DND-41 (cell line): ENCODE data around the gene SCAMP5.

Experiments
- ATAC-seq: fragments of 200-7000 bp; cut with Tn5 transposase; 3 replicates; pipeline ENCODE4 v1.9.1; 2021; ENCODE audit warnings: low read depth; ENCODE audit not compliant: insufficient read depth
- DNase-seq: peaks from one replicate; pipeline ENCODE4 v3.0.0-alpha.2; 2020
- H2AFZ ChIP-seq: 2 replicates; pipeline ENCODE4 v1.6.0; 2012; ENCODE audit warnings: low read depth, low read length
- H3K27ac ChIP-seq: 2 replicates; pipeline ENCODE4 v1.5.1; 2012; ENCODE audit warnings: low read length, inconsistent platforms
- H3K27me3 ChIP-seq: fragments of 200-600 bp; sonication (generic); 2 replicates; pipeline ENCODE4 v1.6.0; 2012; ENCODE audit warnings: low read length, mild to moderate bottlenecking, inconsistent platforms; ENCODE audit not compliant: insufficient read depth, poor library complexity
- H3K36me3 ChIP-seq: 2 replicates; pipeline ENCODE4 v1.5.1; 2012; ENCODE audit warnings: low read length, inconsistent platforms; ENCODE audit not compliant: insufficient read depth
- H3K4me1 ChIP-seq: 2 replicates; pipeline ENCODE4 v1.5.1; 2012; ENCODE audit warnings: mild to moderate bottlenecking, low read length; ENCODE audit not compliant: insufficient read depth
- H3K4me2 ChIP-seq: 2 replicates; pipeline ENCODE4 v1.6.0; 2012; ENCODE audit warnings: mild to moderate bottlenecking, moderate library complexity, low read length, inconsistent platforms; ENCODE audit not compliant: insufficient read depth
- H3K4me3 ChIP-seq, 2 experiments: fragments of 200-600 bp in 1 of 2; shearing (Covaris generic) in 1 of 2; 2 replicates each; pipeline ENCODE4 v1.5.1; 2012 to 2016; ENCODE audit warnings: inconsistent platforms in 2 of 2, low read length in 2 of 2, mild to moderate bottlenecking in 2 of 2, low read depth in 1 of 2, moderate library complexity in 1 of 2
- H3K79me2 ChIP-seq: 2 replicates; pipeline ENCODE4 v1.6.0; 2012; ENCODE audit warnings: low read length, inconsistent platforms; ENCODE audit not compliant: insufficient read depth
- H3K9ac ChIP-seq: 2 replicates; pipeline ENCODE4 v1.6.0; 2012; ENCODE audit warnings: low read depth, mild to moderate bottlenecking, inconsistent platforms, low read length, moderate library complexity
- H3K9me3 ChIP-seq: 2 replicates; pipeline ENCODE4 v1.5.1; 2012; ENCODE audit warnings: low read length, moderate library complexity, mild to moderate bottlenecking, inconsistent platforms; ENCODE audit not compliant: insufficient read depth, severe bottlenecking
- H4K20me1 ChIP-seq: 2 replicates; pipeline ENCODE4 v1.6.0; 2012; ENCODE audit warnings: low read length; ENCODE audit not compliant: insufficient read depth
- EZH2 ChIP-seq: IDR thresholded peaks from 3 replicates; pipeline ENCODE4 v1.6.1; 2012; ENCODE audit warnings: borderline replicate concordance, low read depth, mild to moderate bottlenecking, moderate library complexity, low read length, inconsistent platforms; ENCODE audit not compliant: severe bottlenecking
- TF ChIP-seq, protein P1 (sequence below): IDR thresholded peaks from 2 replicates; pipeline ENCODE4 v1.5.1; 2012; ENCODE audit warnings: borderline replicate concordance, low read length, moderate library complexity, mild to moderate bottlenecking; ENCODE audit not compliant: poor library complexity, severe bottlenecking; ENCODE audit errors: extremely low read depth

The SCAMP5 gene, protein sequence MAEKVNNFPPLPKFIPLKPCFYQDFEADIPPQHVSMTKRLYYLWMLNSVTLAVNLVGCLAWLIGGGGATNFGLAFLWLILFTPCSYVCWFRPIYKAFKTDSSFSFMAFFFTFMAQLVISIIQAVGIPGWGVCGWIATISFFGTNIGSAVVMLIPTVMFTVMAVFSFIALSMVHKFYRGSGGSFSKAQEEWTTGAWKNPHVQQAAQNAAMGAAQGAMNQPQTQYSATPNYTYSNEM

DNA sequence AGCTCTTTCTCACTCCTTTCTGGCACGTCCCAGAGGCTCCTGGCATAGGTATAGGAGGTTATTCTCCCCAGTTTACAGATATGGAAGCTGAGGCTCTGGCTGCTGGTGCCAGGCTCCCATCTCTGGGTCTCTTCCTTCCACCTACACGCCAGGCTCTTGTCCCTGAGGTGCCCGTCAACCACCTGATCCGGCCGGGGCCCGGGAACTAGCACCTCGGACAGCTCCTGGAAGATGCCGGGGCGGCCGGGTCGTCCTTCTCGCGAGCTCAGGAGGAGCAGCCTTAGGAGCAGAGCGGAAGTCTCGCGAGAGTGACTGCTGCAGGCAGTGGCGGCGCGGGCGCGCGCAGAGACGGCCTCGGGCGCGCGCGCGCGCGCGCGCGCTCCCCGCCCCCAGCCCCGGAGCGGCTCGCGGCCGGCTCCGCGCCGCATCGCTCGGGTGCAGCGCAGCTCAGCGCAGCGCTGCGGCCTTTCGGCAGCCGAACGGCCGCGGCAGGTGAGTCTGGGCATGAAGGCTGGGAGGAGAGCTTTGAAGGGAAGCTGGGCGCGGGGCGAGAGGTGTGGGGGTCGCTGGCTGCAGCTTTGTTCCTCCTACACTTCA lies at the start of gene SCAMP5:
TSS of gene SCAMP5 (plus strand) at position 382 of the 597 bp plus-strand sequence. CDS start 16,277 bp downstream, outside the sequence.
- Histone ChIP-seq H3K4me3 (peak within 1 kb of the TSS; percentile 59 to 80; a peak in 3 of 4 replicates), H3K9ac (peak within 1 kb of the TSS; percentile 65), H3K27ac (peak within 1 kb of the TSS; percentile 62; the same call in 1 of the 2 replicates), H4K20me1 (no peaks in the 10 kb centered on the region), H3K4me1 (peaks cover 15% of the 10 kb centered on the region), H3K27me3 (no peaks in the 10 kb centered on the region), H2AFZ (peak within 1 kb of the TSS; percentile 96), H3K79me2 (no peaks in the 10 kb centered on the region), H3K36me3 (no peaks in the 10 kb centered on the region), H3K4me2 (peak within 1 kb of the TSS; percentile 90), H3K9me3 (no peaks in the 10 kb centered on the region)
- TF ChIP-seq EZH2: no peak
- TF ChIP-seq, protein P1, sequence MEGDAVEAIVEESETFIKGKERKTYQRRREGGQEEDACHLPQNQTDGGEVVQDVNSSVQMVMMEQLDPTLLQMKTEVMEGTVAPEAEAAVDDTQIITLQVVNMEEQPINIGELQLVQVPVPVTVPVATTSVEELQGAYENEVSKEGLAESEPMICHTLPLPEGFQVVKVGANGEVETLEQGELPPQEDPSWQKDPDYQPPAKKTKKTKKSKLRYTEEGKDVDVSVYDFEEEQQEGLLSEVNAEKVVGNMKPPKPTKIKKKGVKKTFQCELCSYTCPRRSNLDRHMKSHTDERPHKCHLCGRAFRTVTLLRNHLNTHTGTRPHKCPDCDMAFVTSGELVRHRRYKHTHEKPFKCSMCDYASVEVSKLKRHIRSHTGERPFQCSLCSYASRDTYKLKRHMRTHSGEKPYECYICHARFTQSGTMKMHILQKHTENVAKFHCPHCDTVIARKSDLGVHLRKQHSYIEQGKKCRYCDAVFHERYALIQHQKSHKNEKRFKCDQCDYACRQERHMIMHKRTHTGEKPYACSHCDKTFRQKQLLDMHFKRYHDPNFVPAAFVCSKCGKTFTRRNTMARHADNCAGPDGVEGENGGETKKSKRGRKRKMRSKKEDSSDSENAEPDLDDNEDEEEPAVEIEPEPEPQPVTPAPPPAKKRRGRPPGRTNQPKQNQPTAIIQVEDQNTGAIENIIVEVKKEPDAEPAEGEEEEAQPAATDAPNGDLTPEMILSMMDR: no peak
- ATAC-seq (peak; percentile 98), DNase-seq (peak; percentile 93)

DNA sequence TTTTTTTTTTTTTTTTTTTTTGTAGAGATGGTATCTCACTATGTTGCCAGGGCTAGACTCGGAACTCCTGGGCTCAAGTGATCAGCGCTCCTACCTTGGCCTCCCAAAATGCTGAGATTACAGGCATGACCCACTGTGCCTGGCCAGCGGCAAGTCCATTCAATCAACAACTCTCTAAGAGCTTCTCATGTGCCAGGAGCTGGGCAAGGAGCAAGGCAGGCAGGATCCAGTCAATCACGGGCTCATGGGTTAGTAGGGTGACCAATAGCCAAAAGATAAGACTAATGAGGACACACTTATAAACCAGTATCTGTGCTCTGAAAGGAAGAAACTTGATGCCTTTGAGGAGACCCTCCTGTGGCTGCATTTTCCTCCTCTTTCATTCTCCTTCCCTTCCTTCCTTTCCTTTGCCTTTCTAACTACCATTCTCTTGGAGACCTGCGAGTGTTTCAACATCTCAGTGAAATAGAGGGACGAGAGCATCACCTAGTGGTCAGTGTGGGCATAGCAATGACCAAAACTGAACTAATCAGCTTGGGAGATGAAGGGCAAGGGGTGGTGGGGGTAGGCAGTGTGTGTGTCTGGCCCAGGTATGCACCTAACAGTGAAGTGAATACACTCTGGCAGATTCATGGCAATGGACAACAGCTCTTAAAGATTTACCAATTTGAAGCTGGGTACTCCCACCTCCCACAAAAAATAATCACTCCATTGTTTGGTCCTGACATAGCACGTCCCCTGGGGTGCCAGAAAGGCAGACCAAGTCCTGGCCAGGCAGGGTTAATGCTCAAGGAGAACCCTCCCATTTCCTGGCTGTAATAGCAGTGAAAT lies 45.1 kb upstream of the SCAMP5 start:
- Histone ChIP-seq H2AFZ (no peak overlapping the region), H3K79me2 (no peaks in the 10 kb centered on the region), H3K36me3 (no peaks in the 10 kb centered on the region), H3K4me3 (no peak overlapping the region), H3K4me1 (no peaks in the 10 kb centered on the region), H3K27me3 (no peaks in the 10 kb centered on the region), H4K20me1 (no peaks in the 10 kb centered on the region), H3K27ac (no peak overlapping the region), H3K4me2 (no peak overlapping the region), H3K9me3 (no peaks in the 10 kb centered on the region), H3K9ac (no peak overlapping the region)
- TF ChIP-seq EZH2: no peak
- TF ChIP-seq, protein P1: peak; percentile 99
- ATAC-seq (peak; percentile 92), DNase-seq (peak; percentile 77)

GRCh38 chr15:74951006-74951405 lies 44.4 kb upstream of the SCAMP5 start:
- H3K27ac ChIP-seq: no peak overlapping the region
- H3K9ac ChIP-seq: no peak overlapping the region
- TF ChIP-seq, protein P1: no peak
- TF ChIP-seq EZH2: no peak
- ATAC-seq (no peak), DNase-seq (no peak)
- no peak overlapping the region for H3K4me3 ChIP-seq
- H3K79me2 ChIP-seq: no peaks in the 10 kb centered on the region
- H4K20me1 ChIP-seq: no peaks in the 10 kb centered on the region
- H3K27me3 ChIP-seq: no peaks in the 10 kb centered on the region
- no peak overlapping the region for H2AFZ ChIP-seq
- no peaks in the 10 kb centered on the region for H3K9me3 ChIP-seq
- H3K36me3 ChIP-seq: no peaks in the 10 kb centered on the region
- no peak overlapping the region for H3K4me2 ChIP-seq
- no peaks in the 10 kb centered on the region for H3K4me1 ChIP-seq
